OCI-LY7 (cell line): Measurements from ENCODE around the gene ZDHHC14. TPM values are rescaled to one million over a fixed set of nuclear protein-coding genes. Genes with fewer than 3 reads are reported as not detected.

Experiments used
- BruUV-seq: library from RNA; stranded (reverse); fragments of 400-500 nt; replicated peaks from 2 replicates; lab custom pipeline; 2021; lab: Mats Ljungman, UMichigan
- CTCF ChIA-PET: fragments of 300-600 bp; sonication (Branson Sonifier 250); formaldehyde crosslinking; loops from one replicate; lab custom pipeline; 2022; ENCODE audit warnings: antibody characterized with exemption; ENCODE audit not compliant: unreplicated experiment; lab: Charles Lee
- POLR2A ChIA-PET: fragments of 300-600 bp; sonication (Branson Sonifier 250); formaldehyde crosslinking; loops from one replicate; lab custom pipeline; 2022; ENCODE audit warnings: antibody characterized with exemption; lab: Charles Lee
- DNase-seq: peaks from one replicate; pipeline ENCODE4 v3.0.0-alpha.2; 2015; ENCODE audit warnings: low spot score
- H2AFZ ChIP-seq: fragments of 200-600 bp; sonication (generic), shearing (Covaris generic); 2 replicates; pipeline ENCODE4 v1.6.1; 2014; ENCODE audit warnings: mild to moderate bottlenecking, antibody characterized with exemption, low read length, moderate library complexity
- H3K27ac ChIP-seq: fragments of 200-600 bp; sonication (generic); 2 replicates; pipeline ENCODE4 v1.5.1; 2014; ENCODE audit warnings: mixed run types, low read depth, mild to moderate bottlenecking, moderate library complexity, low read length, inconsistent platforms; ENCODE audit not compliant: poor library complexity, severe bottlenecking
- H3K36me3 ChIP-seq: fragments of 200-600 bp; sonication (generic); 2 replicates; pipeline ENCODE4 v1.6.1; 2014; ENCODE audit warnings: mild to moderate bottlenecking, antibody characterized with exemption, low read length, moderate library complexity, mixed read lengths; ENCODE audit not compliant: insufficient read depth
- H3K4me1 ChIP-seq: fragments of 200-600 bp; sonication (generic); 2 replicates; pipeline ENCODE4 v1.5.1; 2014; ENCODE audit warnings: mild to moderate bottlenecking, low read length; ENCODE audit not compliant: insufficient read depth, poor library complexity, severe bottlenecking
- H3K4me2 ChIP-seq: fragments of 200-600 bp; sonication (generic); 2 replicates; pipeline ENCODE4 v1.6.1; 2014; ENCODE audit warnings: mild to moderate bottlenecking, low read length
- H3K4me3 ChIP-seq: fragments of 200-600 bp; sonication (generic); 2 replicates; pipeline ENCODE4 v1.5.1; 2014; ENCODE audit warnings: mild to moderate bottlenecking, low read depth, low read length; ENCODE audit not compliant: poor library complexity, severe bottlenecking
- H3K79me2 ChIP-seq: fragments of 200-600 bp; sonication (generic); 2 replicates; pipeline ENCODE4 v1.6.1; 2016; ENCODE audit warnings: low read depth, mild to moderate bottlenecking, low read length, moderate library complexity, mixed read lengths; ENCODE audit not compliant: insufficient read depth
- H3K9me2 ChIP-seq: fragments of 200-600 bp; sonication (generic); 2 replicates; pipeline ENCODE4 v1.6.1; 2016; ENCODE audit warnings: mild to moderate bottlenecking, low read length, mixed read lengths; ENCODE audit not compliant: insufficient read depth
- H3K9me3 ChIP-seq: fragments of 200-600 bp; sonication (generic); 2 replicates; pipeline ENCODE4 v1.6.1; 2014; ENCODE audit warnings: mild to moderate bottlenecking, mixed run types, low read length, mixed read lengths
- H4K20me1 ChIP-seq: fragments of 200-600 bp; sonication (generic); 2 replicates; pipeline ENCODE4 v1.6.1; 2014; ENCODE audit warnings: mild to moderate bottlenecking, antibody characterized with exemption, low read length, moderate library complexity, mixed read lengths; ENCODE audit not compliant: insufficient read depth
- CTCF ChIP-seq: fragments of 200-600 bp; sonication (generic); conservative IDR thresholded peaks from 2 replicates; pipeline ENCODE4 v1.5.1; 2014; ENCODE audit warnings: mild to moderate bottlenecking, antibody characterized with exemption, low read length, moderate library complexity, mixed read lengths
- EZH2phosphoT487 ChIP-seq: fragments of 200-600 bp; sonication (generic); IDR thresholded peaks from 2 replicates; pipeline ENCODE4 v1.6.1; 2018; ENCODE audit warnings: low read depth, borderline replicate concordance, mild to moderate bottlenecking, mixed run types, antibody characterized with exemption, low read length, moderate library complexity, mixed read lengths
- intact Hi-C: fragments of 100-400 bp; cut with micrococcal nuclease; formaldehyde crosslinking; loops from one replicate; pipeline ENCODE4 v1.10.0; 2022; ENCODE audit not compliant: unreplicated experiment
- total RNA-seq, 2 experiments: library from RNA; depleted of rRNA in 1 of 2; stranded (reverse); fragments of >200 nt in 1 of 2; shearing (Covaris generic) in 1 of 2; gene quantifications; 2 replicates each; pipeline ENCODE4 v1.2.3, GENCODE V29; 2014 to 2022

The ZDHHC14 gene
- total RNA-seq, 2 experiments from 2014 or later, result 0.69 to 3.0 TPM

DNA sequence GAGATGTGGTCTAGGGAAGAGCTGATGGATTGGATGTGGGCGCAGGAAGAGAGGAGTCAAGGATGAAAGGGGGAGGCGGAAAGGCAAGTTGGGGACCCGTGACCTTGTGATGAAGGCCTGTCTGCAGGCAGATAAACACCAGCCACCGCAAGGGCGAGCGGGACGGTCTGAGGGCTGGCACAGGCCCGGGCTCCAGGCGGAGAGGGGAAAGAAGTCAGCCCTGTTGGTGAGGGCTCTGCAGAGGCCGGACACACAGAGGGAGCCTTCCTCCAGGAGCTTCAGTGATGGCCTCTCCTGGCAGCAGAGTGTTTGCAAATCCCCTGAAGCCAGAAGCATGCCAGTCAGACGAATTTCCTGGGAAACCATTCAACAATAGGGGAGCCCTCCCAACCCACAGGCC, 112.2 kb downstream of the ZDHHC14 start:
- no peaks in the 10 kb centered on the region for H3K9me2 ChIP-seq
- no peak overlapping the region for H3K4me3 ChIP-seq
- H3K4me1 ChIP-seq, result no peaks in the 10 kb centered on the region
- intact Hi-C loops, result no loop called here
- H3K4me2 ChIP-seq, result no peak overlapping the region
- no peak overlapping the region for H2AFZ ChIP-seq
- POLR2A ChIA-PET, result interaction anchor here (0.6 kb wide), 1 partner anchor 214 kb away, joined by 3 read pairs; no protein-coding TSS in a partner anchor
- BruUV-seq, result no TSS peak
- no peak overlapping the region for H3K27ac ChIP-seq
- no peaks in the 10 kb centered on the region for H3K9me3 ChIP-seq
- TF ChIP-seq CTCF, result no peak
- no peaks in the 10 kb centered on the region for H3K79me2 ChIP-seq
- DNase-seq, result no peak
- no peaks in the 10 kb centered on the region for H4K20me1 ChIP-seq
- CTCF ChIA-PET, result no interaction called here
- H3K36me3 ChIP-seq, result no peaks in the 10 kb centered on the region

- Histone ChIP-seq H3K4me1 (no peaks in the 10 kb centered on the region), H4K20me1 (no peaks in the 10 kb centered on the region), H3K27ac (no peak overlapping the region), H3K36me3 (no peaks in the 10 kb centered on the region), H3K4me3 (no peak overlapping the region), H3K9me3 (no peaks in the 10 kb centered on the region), H2AFZ (no peak overlapping the region), H3K4me2 (no peak overlapping the region), H3K9me2 (no peaks in the 10 kb centered on the region), H3K79me2 (no peaks in the 10 kb centered on the region)
- intact Hi-C loops, result no loop called here
- TF ChIP-seq CTCF, result no peak
- no peak for TF ChIP-seq EZH2phosphoT487
- BruUV-seq, result no TSS peak
- CTCF ChIA-PET, result no interaction called here
- no peak for DNase-seq
- POLR2A ChIA-PET, result interaction anchor here (0.6 kb wide), 2 partner anchors 78 to 215 kb away, joined by 3 to 4 read pairs; no protein-coding TSS in a partner anchor
Observed at GRCh38 chr6:157493576-157493975, 112.6 kb downstream of the ZDHHC14 start.

- BruUV-seq, result no TSS peak
- no peak overlapping the region for H2AFZ ChIP-seq
- intact Hi-C loops, result no loop called here
- POLR2A ChIA-PET, result interaction anchor here (0.6 kb wide), 2 partner anchors 77 to 160 kb away, joined by 3 to 4 read pairs; no protein-coding TSS in a partner anchor
- H3K9me2 ChIP-seq, result no peaks in the 10 kb centered on the region
- no peak overlapping the region for H3K4me2 ChIP-seq
- no peaks in the 10 kb centered on the region for H3K4me1 ChIP-seq
- no peaks in the 10 kb centered on the region for H4K20me1 ChIP-seq
- no peaks in the 10 kb centered on the region for H3K79me2 ChIP-seq
- H3K9me3 ChIP-seq, result no peaks in the 10 kb centered on the region
- H3K27ac ChIP-seq, result no peak overlapping the region
- no peak overlapping the region for H3K4me3 ChIP-seq
- DNase-seq, result no peak
- CTCF ChIA-PET, result no interaction called here
- no peaks in the 10 kb centered on the region for H3K36me3 ChIP-seq
- TF ChIP-seq EZH2phosphoT487 (no peak), CTCF (no peak)
Observed at GRCh38 chr6:157494132-157494710, 113.2 kb downstream of the ZDHHC14 start.
